ENCODE measurements around the gene ZNF8.
"Not testable (repeated sequence)": the region's sequence is repeated elsewhere in the genome, so short reads cannot be mapped to it uniquely, and the experiment has no call there.

The ZNF8 gene

DNA sequence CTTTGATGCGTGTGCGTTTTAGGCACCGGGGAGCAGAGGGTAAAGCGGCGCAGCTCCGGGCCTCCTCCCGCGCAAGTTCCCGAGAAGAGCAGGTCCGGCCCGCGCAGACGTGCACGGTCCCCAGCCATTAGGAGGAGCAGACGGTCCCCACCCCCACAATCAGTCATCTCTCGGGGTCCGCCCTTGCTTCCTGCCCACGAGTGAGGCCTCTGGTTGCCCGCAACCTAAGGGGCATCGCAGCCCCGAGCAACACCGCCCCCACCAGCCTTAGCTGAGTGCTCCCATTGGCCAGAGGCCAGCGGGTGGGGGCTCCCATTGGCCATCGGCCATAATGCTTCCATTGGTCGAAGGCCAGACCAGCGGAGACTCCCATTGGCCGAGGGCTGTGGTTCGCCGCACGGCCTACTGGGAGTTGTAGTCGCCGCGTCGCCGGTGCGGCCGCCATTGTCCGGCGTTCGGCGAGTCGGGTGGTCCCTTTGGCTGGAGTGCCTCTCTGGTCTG, at the start of gene ZNF8:
TSS of gene ZNF8 (plus strand) at position 415 of the 501 bp plus-strand sequence. CDS start 127 bp downstream, outside the sequence.
- peak; percentile 88 to 97 for DNase-seq (ENCODE audit: low read depth in 1 of 2, low spot score in 1 of 2)

DNA sequence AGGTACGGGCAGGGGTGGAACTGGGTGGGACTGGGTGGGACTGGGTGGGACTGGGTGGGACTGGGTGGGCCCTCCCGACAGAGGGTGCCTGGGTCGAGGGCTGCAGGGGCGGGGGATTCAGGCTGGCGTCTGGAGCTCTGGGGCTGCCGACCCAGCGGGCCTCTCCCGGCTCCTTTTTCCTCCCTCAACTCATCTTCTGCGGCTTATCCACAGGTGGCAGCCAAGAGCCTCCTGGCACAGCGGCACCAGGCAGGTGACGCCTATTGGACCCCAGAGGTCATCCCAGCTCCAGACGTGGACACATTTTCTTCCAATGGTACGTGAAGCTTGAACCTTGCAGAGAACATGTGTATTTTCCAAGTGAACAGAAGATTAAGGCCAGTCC, 49.5 kb upstream of the ZNF8 start:
- no peak for DNase-seq (ENCODE audit: low read depth in 1 of 2, low spot score in 1 of 2)

DNA sequence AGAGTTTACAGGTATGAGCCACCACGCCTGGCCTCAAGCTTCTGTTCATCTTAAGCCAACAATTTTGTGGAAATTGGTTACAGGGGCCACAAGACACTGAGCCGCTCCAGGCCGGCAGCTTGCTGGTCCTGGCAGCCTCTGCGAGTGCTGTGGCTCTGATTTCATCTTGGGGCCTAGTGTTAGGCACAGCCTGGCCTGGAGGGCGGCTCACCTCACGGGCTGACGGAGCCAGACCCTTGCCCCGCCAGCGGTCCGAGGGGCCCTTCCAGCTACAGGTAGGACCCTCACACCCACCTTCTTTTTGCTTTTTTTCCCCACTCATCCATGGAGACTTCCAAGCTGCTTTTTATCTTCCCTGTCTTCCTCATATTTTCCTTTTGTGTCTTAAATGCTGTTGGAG, 41.4 kb upstream of the ZNF8 start:
- DNase-seq (ENCODE audit: low read depth in 1 of 2, low spot score in 1 of 2), result no peak

DNA sequence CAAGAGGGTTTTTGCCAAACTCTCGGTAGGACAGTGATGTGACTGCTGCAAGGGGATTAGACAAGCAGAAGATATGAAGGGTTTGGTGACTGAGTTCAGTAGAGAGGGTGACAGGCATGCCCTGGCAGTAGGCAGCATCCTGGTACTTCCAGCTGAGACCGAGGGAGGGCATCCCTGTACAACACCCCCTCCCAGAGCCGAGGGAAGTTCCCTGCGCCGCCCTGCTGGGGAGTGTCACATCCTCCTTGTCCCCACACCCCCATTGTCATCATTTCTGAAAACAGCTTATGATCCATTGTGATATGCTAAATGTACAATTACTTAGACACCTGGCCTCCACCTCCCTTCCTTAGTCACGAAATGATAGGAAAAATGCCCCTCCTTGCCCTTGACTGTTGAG, 35.4 kb upstream of the ZNF8 start:
- DNase-seq (ENCODE audit: low read depth in 1 of 2, low spot score in 1 of 2), result no peak

DNA sequence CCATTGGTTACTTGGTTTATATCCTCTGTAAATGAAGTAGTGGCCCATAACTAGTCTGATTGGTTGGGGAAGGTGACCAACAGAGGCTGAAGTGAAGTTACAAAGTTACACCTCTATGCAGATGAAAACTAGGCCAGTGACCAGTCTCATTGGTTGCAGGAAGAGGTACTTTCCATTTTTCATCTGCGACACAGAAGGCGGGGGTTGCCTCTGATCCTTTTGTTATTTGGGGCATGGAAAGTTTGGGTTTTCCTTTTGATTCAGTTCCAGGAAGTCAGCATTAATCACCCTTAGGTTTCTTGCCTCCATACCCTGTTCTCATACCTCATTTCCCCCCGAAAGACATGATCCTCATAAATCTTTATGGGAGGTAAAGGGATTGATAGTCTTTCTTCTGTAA, 29.9 kb upstream of the ZNF8 start:
- DNase-seq (ENCODE audit: low read depth in 1 of 2, low spot score in 1 of 2), result no peak

GRCh38 chr19:58252102-58252685, 26.6 kb upstream of the ZNF8 start:
- DNase-seq (ENCODE audit: low read depth in 1 of 2, low spot score in 1 of 2), result no peak

DNA sequence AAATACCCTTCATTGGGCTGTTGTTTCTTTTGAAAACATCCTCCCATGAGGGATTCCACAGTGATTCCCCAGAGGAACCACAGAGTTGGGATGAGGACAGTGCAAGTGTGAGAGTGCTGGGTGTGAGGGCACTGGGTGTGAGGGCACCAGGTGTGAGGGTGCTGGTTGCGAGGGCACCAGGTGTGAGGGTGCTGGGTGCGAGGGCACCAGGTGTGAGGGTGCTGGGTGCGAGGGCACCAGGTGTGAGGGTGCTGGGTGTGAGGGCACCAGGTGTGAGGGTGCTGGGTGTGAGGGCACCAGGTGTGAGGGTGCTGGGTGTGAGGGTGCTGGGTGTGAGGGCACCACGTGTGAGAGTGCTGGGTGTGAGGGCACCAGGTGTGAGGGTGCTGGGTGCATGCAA, 20.5 kb upstream of the ZNF8 start:
- not testable (repeated sequence) for DNase-seq (ENCODE audit: low read depth in 1 of 2, low spot score in 1 of 2)

- no peak for DNase-seq (ENCODE audit: low read depth in 1 of 2, low spot score in 1 of 2)
These were observed 17.2 kb upstream of the ZNF8 start for GRCh38 chr19:58261600-58261967.

- DNase-seq (ENCODE audit: low read depth in 1 of 2, low spot score in 1 of 2), result no peak
These were observed 16.5 kb upstream of the ZNF8 start for GRCh38 chr19:58261968-58262921.

GRCh38 chr19:58262922-58263296, 15.8 kb upstream of the ZNF8 start:
- no peak for DNase-seq (ENCODE audit: low read depth in 1 of 2, low spot score in 1 of 2)

DNA sequence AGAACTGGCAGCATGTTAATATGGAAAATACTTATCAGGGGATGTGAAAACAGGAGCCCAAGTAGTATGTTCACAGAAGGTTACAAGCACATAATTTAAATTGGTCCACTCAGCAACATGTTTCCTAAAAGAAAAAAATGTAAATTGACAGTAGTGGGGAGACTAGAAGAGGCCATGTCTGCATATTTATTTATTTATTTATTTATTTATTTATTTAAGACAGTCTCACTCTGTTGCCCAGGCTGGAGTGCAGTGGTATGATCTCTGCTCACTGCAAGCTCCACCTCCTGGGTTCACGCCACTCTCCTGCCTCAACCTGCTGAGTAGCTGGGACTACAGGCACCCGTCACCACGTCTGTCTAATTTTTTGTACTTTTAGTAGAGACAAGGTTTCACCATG, 13.7 kb upstream of the ZNF8 start:
- DNase-seq (ENCODE audit: low read depth in 1 of 2, low spot score in 1 of 2), result no peak

- no peak for DNase-seq (ENCODE audit: low read depth in 1 of 2, low spot score in 1 of 2)
These were observed 10.4 kb upstream of the ZNF8 start for GRCh38 chr19:58268344-58268743.

DNA sequence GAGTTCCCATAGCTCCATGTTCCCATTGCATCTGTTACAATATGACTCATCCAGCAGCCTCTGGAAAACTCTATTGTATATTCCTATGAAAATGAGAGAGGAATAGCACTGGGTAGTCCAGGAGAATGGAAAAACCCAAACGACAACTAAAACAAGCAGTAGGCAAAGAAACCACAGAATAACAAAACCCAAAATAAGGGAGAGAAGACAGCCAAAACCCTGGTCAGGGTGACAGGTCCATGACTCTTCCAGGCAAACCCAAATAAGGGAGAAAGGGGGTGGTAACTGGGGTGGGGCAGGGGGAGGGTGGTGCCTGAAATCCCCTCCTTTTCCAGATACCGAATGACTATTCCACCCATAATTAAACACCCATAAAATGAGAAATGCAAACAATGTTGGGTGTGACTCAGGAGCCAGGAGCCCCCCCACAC, 4.0 kb upstream of the ZNF8 start:
- no peak for DNase-seq (ENCODE audit: low read depth in 1 of 2, low spot score in 1 of 2)

DNA sequence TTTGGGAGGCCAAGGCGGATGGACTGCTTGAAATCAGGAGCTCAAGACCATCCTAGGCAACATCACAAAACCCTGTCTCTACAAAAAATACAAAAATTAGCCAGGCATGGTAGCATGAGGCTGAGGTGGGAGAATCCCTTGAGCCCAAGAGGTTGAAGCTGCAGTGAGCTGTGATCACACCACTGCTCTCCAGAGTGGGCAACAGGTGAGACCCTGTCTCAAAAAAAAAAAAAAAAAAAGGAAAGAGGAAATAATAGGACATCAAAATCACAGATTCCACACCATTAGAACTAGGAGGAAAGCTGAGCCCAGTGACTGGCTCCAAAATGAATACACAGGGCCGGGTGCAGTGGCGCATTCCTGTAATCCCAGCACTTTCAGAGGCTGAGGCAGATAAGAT, 3.2 kb upstream of the ZNF8 start:
- DNase-seq (ENCODE audit: low read depth in 1 of 2, low spot score in 1 of 2), result no peak

DNA sequence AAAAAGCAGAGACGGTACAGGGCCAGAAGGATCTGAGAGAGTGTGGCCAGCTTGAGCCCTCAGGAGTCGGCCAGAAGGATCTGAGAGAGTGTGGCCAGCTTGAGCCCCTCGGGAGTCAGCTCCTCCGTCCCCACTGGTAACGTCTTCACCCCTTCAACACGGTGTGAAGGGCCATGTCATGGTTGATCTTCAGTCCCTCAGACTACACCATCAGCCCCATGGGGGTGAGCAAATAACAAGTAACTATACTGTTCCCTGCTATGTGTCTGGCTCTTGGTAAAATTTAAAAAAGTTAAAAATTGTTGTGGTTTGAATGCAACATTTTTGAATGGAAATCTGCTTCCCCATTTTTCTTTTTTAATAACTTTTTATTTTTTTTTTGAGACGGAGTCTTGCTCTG, 1.6 kb upstream of the ZNF8 start:
- no peak for DNase-seq (ENCODE audit: low read depth in 1 of 2, low spot score in 1 of 2)

DNA sequence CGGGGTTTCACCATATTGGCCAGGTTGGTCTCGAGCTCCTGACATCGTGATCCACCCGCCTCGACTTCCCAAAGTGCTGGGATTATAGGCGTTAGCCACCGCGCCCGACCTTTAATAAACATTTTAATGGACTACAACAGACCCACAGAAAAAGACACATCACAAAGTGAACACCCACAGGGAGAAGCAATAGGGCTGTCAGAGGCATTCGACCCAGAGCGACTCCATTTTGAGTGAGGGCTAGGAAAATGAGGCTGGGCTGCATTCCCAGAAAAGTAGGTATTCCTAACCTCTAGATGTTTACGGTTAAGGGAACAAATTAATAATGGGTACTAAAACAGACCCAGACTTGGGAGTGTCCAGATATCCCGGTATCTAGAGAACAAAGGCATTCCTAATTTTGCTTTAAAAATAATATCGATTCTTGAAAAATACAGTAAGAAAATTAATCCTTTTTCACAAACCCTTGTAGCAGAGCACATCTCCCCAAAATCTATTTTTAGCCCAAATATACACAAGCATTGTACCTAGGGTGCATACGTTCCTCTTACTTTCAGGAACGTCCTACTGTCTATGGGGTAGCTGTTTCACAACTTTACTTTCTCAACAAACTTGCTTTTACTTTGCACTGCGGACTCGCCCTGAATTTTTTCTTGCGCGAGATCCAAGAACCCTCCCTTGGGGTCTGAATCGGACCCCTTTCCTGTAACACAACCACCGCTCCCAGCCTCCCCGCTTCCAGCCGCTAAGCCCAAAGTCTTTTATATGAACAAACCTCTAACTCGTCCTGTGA, 811 bp upstream of the ZNF8 start:
- no peak for DNase-seq (ENCODE audit: low read depth in 1 of 2, low spot score in 1 of 2)

DNA sequence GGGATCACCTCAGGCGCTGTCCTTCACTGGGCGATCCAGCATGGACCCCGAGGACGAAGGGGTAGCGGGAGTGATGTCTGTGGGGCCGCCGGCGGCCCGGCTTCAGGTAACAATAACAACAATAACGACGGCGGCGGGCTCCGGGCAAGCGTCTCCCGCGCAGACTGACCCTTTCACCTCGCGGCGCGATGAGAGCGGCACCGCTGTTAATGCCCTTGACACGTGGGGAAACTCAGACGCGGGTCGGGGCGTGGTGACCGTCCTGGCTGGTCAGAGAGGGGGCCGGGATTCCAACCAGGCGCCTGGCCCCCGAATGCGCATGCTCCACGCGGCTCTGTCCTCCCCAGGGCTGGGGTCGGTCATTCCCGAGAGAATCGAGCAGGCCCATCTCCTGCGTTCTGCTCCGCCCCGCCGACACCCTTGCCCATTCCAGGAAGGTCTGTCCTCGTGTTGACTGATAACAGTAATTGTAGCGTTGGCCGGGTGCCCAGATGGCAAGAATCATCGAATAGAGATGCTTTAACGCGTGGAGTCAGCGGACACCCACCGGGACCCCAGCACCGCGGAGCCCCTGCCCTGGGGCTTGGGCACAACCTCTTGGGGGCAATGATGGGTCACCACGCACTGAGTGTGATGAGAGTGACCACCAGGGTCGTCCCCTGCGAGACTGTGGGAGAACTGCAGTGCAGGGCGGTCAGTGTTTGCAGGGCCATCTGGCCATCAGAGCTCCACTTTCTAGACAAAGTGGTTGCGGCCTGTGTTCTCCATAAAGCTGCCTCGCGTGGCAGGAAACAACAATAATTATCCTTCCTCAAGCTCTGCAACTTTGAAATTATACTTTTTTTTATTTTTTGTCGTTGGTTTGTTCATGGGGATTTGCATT, 528 bp downstream of the ZNF8 start:
- peak; percentile 1 to 27 for DNase-seq (ENCODE audit: low read depth in 1 of 2, low spot score in 1 of 2)

- DNase-seq (ENCODE audit: low read depth in 1 of 2, low spot score in 1 of 2), result no peak
These were observed 1.2 kb downstream of the ZNF8 start for GRCh38 chr19:58279925-58280316.

- no peak for DNase-seq (ENCODE audit: low read depth in 1 of 2, low spot score in 1 of 2)
These were observed 5.4 kb downstream of the ZNF8 start for GRCh38 chr19:58284199-58284598.

DNA sequence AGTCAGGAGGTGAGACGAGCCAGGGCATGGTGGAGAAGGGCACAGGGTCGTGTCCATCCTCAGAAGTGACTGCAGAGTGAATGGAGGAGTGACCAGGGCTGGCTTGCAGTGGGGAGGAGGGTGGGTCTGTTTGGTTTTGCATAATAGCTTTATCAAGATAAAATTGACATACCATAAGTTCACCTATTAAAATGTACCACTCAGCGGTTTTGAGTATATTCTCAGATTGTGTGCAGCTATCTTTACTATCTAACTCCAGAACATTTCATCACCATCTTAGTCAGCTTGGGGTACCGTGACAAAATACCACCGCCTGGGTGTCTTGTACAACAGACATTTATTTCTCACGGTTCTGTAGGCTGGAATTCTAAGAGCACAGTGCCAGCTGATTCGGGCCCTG, 13.2 kb downstream of the ZNF8 start:
- no peak for DNase-seq (ENCODE audit: low read depth in 1 of 2, low spot score in 1 of 2)
